Endothelial cell of umbilical vein (primary cell): Measurements from ENCODE around the gene NDUFS6. TPM values are rescaled to one million over a fixed set of nuclear protein-coding genes. Genes with fewer than 3 reads are reported as not detected.

Experiments
- BruUV-seq: library from RNA; stranded (reverse); fragments of 400-500 nt; replicated peaks from 2 replicates; lab custom pipeline; 2021; lab: Mats Ljungman, UMichigan
- CTCF ChIA-PET: fragments of 300-600, 350-600 bp; sonication (Branson Sonifier 250); formaldehyde crosslinking; loops from one replicate; lab custom pipeline; 2021; ENCODE audit warnings: antibody characterized with exemption, inconsistent platforms; lab: Charles Lee
- POLR2A ChIA-PET: fragments of 300-600, 350-600 bp; sonication (Branson Sonifier 250); formaldehyde crosslinking; loops from one replicate; lab custom pipeline; 2021; ENCODE audit warnings: antibody characterized with exemption, inconsistent platforms; lab: Charles Lee
- DNase-seq: peaks from one replicate; pipeline ENCODE4 v3.0.0-alpha.2; 2011; ENCODE audit warnings: low read depth, low spot score
- FAIRE-seq: peaks from 2 replicates; lab custom pipeline; 2011; peaks lifted over from hg19 to GRCh38; lab: Jason Lieb, UNC
- H2AFZ ChIP-seq: 2 replicates; pipeline ENCODE4 v1.6.0; 2012; ENCODE audit warnings: low read depth, low read length, control low read depth, inconsistent platforms
- H3K27ac ChIP-seq: 2 replicates; pipeline ENCODE4 v1.5.1; 2011; ENCODE audit warnings: low read depth, mild to moderate bottlenecking, control low read depth, low read length, moderate library complexity; ENCODE audit not compliant: insufficient read depth
- H3K27me3 ChIP-seq, 2 experiments: 2 replicates each; pipeline versions ENCODE4 v1.6.0 to v1.6.1; 2011; ENCODE audit warnings: low read length in 2 of 2, mixed read lengths in 1 of 2; ENCODE audit not compliant: control insufficient read depth in 2 of 2, insufficient read depth in 2 of 2
- H3K36me3 ChIP-seq, 2 experiments: 2 replicates in 1 of 2; 3 replicates in 1 of 2; pipeline ENCODE4 v1.5.1; 2011; ENCODE audit warnings: low read length in 2 of 2, mild to moderate bottlenecking in 1 of 2, moderate library complexity in 1 of 2; ENCODE audit not compliant: control insufficient read depth in 2 of 2, insufficient read depth in 2 of 2; ENCODE audit errors: extremely low read depth in 1 of 2
- H3K4me1 ChIP-seq: 3 replicates; pipeline ENCODE4 v1.5.1; 2011; ENCODE audit warnings: mild to moderate bottlenecking, low read length; ENCODE audit not compliant: control insufficient read depth, insufficient read depth; ENCODE audit errors: extremely low read depth
- H3K4me2 ChIP-seq: 2 replicates; pipeline ENCODE4 v1.6.1; 2011; ENCODE audit warnings: low read length, control low read depth, mixed read lengths; ENCODE audit not compliant: insufficient read depth
- H3K4me3 ChIP-seq, 3 experiments: fragments of 200-600 bp in 1 of 3; sonication (generic), shearing (Covaris generic) in 1 of 3; replicated peaks in 1 of 3; 2 replicates each; pipeline ENCODE4 v1.5.1; 2011 to 2016; ENCODE audit warnings: control low read depth in 3 of 3, low read length in 3 of 3, mild to moderate bottlenecking in 2 of 3, inconsistent platforms in 1 of 3, low read depth in 1 of 3, moderate library complexity in 1 of 3; ENCODE audit not compliant: insufficient read depth in 1 of 3
- H3K79me2 ChIP-seq: 2 replicates; pipeline ENCODE4 v1.6.0; 2012; ENCODE audit warnings: low read length, inconsistent platforms; ENCODE audit not compliant: control insufficient read depth, insufficient read depth
- H3K9ac ChIP-seq: replicated peaks from 2 replicates; pipeline ENCODE3; 2011; ENCODE audit warnings: low read length, control low read depth; ENCODE audit not compliant: insufficient read depth; ENCODE audit errors: extremely low read depth
- H3K9me1 ChIP-seq: replicated peaks from 3 replicates; pipeline ENCODE4 v1.6.0; 2011; ENCODE audit warnings: mild to moderate bottlenecking, low read length; ENCODE audit not compliant: control insufficient read depth, insufficient read depth; ENCODE audit errors: extremely low read depth
- H3K9me3 ChIP-seq: replicated peaks from 2 replicates; pipeline ENCODE4 v1.5.1; 2012; ENCODE audit warnings: low read length, inconsistent platforms; ENCODE audit not compliant: control insufficient read depth, insufficient read depth
- H4K20me1 ChIP-seq: replicated peaks from 2 replicates; pipeline ENCODE3; 2011; ENCODE audit warnings: mild to moderate bottlenecking, low read length; ENCODE audit not compliant: control insufficient read depth, insufficient read depth; ENCODE audit errors: extremely low read depth
- CTCF ChIP-seq, 2 donors: IDR thresholded peaks; 1 replicate in 1 of 2; 2 replicates in 1 of 2; pipeline ENCODE4 v1.5.1; 2011; ENCODE audit warnings: low read length in 2 of 2, mild to moderate bottlenecking in 2 of 2, moderate library complexity in 2 of 2, control low read depth in 1 of 2, inconsistent platforms in 1 of 2, low read depth in 1 of 2; ENCODE audit not compliant: insufficient read depth in 1 of 2; ENCODE audit errors: extremely low read depth in 1 of 2
- EZH2 ChIP-seq: IDR thresholded peaks from 2 replicates; pipeline ENCODE4 v1.6.1; 2012; ENCODE audit warnings: borderline replicate concordance, low read depth, mild to moderate bottlenecking, moderate library complexity, low read length, inconsistent platforms; ENCODE audit not compliant: severe bottlenecking
- GATA2 ChIP-seq: IDR thresholded peaks from 2 replicates; pipeline ENCODE4 v1.7.0; 2011; ENCODE audit warnings: low read depth, mild to moderate bottlenecking, moderate library complexity, mixed read lengths, low read length; ENCODE audit not compliant: insufficient read length, insufficient read depth
- JUN ChIP-seq: IDR thresholded peaks from 2 replicates; pipeline ENCODE4 v1.6.1; 2011; ENCODE audit warnings: borderline replicate concordance, low read depth; ENCODE audit not compliant: insufficient read length, insufficient read depth
- MAX ChIP-seq: IDR thresholded peaks from 2 replicates; pipeline ENCODE4 v1.6.1; 2011; ENCODE audit not compliant: insufficient read depth, insufficient read length
- POLR2A ChIP-seq: IDR thresholded peaks from 2 replicates; pipeline ENCODE4 v1.6.1; 2012; ENCODE audit warnings: low read depth, mild to moderate bottlenecking, control low read depth, low read length
- POLR2AphosphoS5 ChIP-seq: IDR thresholded peaks from 2 replicates; pipeline ENCODE4 v1.6.1; 2012; ENCODE audit warnings: low read depth, mild to moderate bottlenecking, control low read depth, low read length, moderate library complexity; ENCODE audit not compliant: insufficient read depth
- dilution Hi-C: fragments of 300-500 bp; cut with MboI; formaldehyde crosslinking; loops from one replicate; pipeline ENCODE4 v1.15.0; 2019; ENCODE audit warnings: low sequenced_read_pairs; ENCODE audit not compliant: extremely low pct_ligation_motif_present
- intact Hi-C: fragments of 100-400 bp; cut with micrococcal nuclease; formaldehyde crosslinking; loops from one replicate; pipeline ENCODE4 v1.10.0; 2022
- polyA plus RNA-seq, 4 experiments: library from polyadenylated mRNA; depleted of rRNA in 3 of 4; stranded (reverse) in 3 of 4; unstranded in 1 of 4; fragments of >200 nt; gene quantifications; 2 replicates each; pipeline versions ENCODE4 v1.2.1 to v1.2.3, GENCODE V29; 2011 to 2012; ENCODE audit warnings: missing spikeins in 1 of 4
- total RNA-seq: library from RNA; stranded (reverse); gene quantifications from 2 replicates; pipeline ENCODE4 v1.2.3, GENCODE V29; 2021

The NDUFS6 gene
- total and polyA plus RNA-seq, 2 donors (not counting 3 experiments of a cell fraction or from before 2014, with no cell fraction given) = 42.5 to 127 TPM

GRCh38 chr5:1772634-1773033 is 28.6 kb upstream of the NDUFS6 start:
- intact Hi-C loops = no loop called here
- H3K4me2 ChIP-seq = no peak overlapping the region
- H3K27me3 ChIP-seq = peaks cover 0 to 3% of the 10 kb centered on the region in 2 experiments
- BruUV-seq = no TSS peak
- dilution Hi-C loops = no loop called here
- ChIA-PET CTCF (interaction anchor here (0.6 to 3.5 kb wide), 9 partner anchors 9 to 268 kb away, joined by 3 to 20 read pairs (median 3); partner anchors contain the start of genes MRPL36 and NDUFS6), POLR2A (no interaction called here)
- H3K9ac ChIP-seq = no peak overlapping the region
- H2AFZ ChIP-seq = no peak overlapping the region
- H3K27ac ChIP-seq = no peak overlapping the region
- no peaks in the 10 kb centered on the region for H3K9me1 ChIP-seq
- no peaks in the 10 kb centered on the region for H3K4me1 ChIP-seq
- no peaks in the 10 kb centered on the region for H3K36me3 ChIP-seq
- H3K79me2 ChIP-seq = no peaks in the 10 kb centered on the region
- TF ChIP-seq JUN = no peak
- peak in 1 of 2 donors; percentile 45 for TF ChIP-seq CTCF (IDR thresholded peaks at IDR 0.05; ENCODE audit: extremely low read depth in 1 of 2, insufficient read depth in 1 of 2, low read depth in 1 of 2, low read length in 2 of 2)
- no peaks in the 10 kb centered on the region for H3K9me3 ChIP-seq
- FAIRE-seq (no peak), DNase-seq (peak; percentile 30)
- no peaks in the 10 kb centered on the region for H4K20me1 ChIP-seq
- no peak overlapping the region for H3K4me3 ChIP-seq

DNA sequence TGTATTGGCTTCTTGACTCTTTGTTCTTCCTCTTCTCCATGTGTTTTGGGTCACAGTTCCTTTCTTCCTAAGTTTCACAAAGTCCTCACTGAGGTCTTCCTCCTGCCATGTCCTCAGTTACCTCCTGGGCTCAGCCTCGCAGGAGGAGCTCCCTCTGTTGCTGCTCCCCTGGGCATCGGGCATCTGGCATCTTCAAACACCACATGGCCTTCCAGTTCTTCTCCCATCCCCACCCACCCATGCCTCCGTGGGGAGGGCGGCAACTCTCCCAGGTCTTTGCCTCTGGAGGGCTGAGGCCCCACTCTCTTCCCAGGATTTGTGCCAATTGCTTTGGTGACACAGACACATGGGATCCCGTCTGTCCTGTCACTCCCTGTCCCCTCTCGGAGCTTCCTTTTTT is 24.4 kb upstream of the NDUFS6 start:
- FAIRE-seq = no peak
- POLR2A ChIA-PET = no interaction called here
- CTCF ChIA-PET = no interaction called here
- Histone ChIP-seq H3K9ac (no peak overlapping the region), H3K9me1 (no peaks in the 10 kb centered on the region), H3K9me3 (no peaks in the 10 kb centered on the region), H3K36me3 (no peaks in the 10 kb centered on the region), H3K4me1 (no peaks in the 10 kb centered on the region), H4K20me1 (no peaks in the 10 kb centered on the region), H3K27ac (no peak overlapping the region), H3K4me3 (no peak overlapping the region), H3K79me2 (no peaks in the 10 kb centered on the region), H3K27me3 (peaks cover 0 to 3% of the 10 kb centered on the region in 2 experiments), H3K4me2 (no peak overlapping the region), H2AFZ (no peak overlapping the region)
- TF ChIP-seq EZH2 = no peak
- TF ChIP-seq CTCF (IDR thresholded peaks at IDR 0.05; ENCODE audit: extremely low read depth in 1 of 2, insufficient read depth in 1 of 2, low read depth in 1 of 2, low read length in 2 of 2) = no peak
- TF ChIP-seq JUN = no peak
- no peak for TF ChIP-seq GATA2
- TF ChIP-seq MAX = no peak
- no peak for TF ChIP-seq POLR2A
- no peak for TF ChIP-seq POLR2AphosphoS5
- dilution Hi-C loops = no loop called here
- DNase-seq = no peak
- intact Hi-C loops = no loop called here
- no TSS peak for BruUV-seq
